HG03565 (cell line): ENCODE data around the gene CDH15.

Source experiments
- ATAC-seq: cut with Tn5 transposase; IDR thresholded peaks from one replicate; pipeline ENCODE4 v1.9.1; 2021; ENCODE audit warnings: mild to moderate bottlenecking, moderate library complexity; ENCODE audit not compliant: unreplicated experiment

CDH15 gene

GRCh38 chr16:89171216-89172170 lies at the start of gene CDH15:
TSS of gene CDH15 (plus strand) at chr16:89171748. CDS start at chr16:89171832, 84 bp downstream.
- ATAC-seq = peak; percentile 56

- no peak for ATAC-seq
These were observed 49.2 kb upstream of the CDH15 start for GRCh38 chr16:89122322-89122851.

GRCh38 chr16:89123001-89123830 lies 48.3 kb upstream of the CDH15 start:
- ATAC-seq = no peak

- ATAC-seq = no peak
These were observed 47.8 kb upstream of the CDH15 start for GRCh38 chr16:89123831-89124100.

GRCh38 chr16:89129378-89129777 lies 42.2 kb upstream of the CDH15 start:
- no peak for ATAC-seq

- no peak for ATAC-seq
These were observed 41.1 kb upstream of the CDH15 start for GRCh38 chr16:89130448-89130847.

GRCh38 chr16:89131783-89132182 lies 39.8 kb upstream of the CDH15 start:
- no peak for ATAC-seq

- no peak for ATAC-seq
These were observed 39.1 kb upstream of the CDH15 start for GRCh38 chr16:89132194-89133005.

- ATAC-seq = no peak
These were observed 38.0 kb upstream of the CDH15 start for GRCh38 chr16:89133457-89134127.

GRCh38 chr16:89134269-89134668 lies 37.3 kb upstream of the CDH15 start:
- no peak for ATAC-seq

- ATAC-seq = no peak
These were observed 36.4 kb upstream of the CDH15 start for GRCh38 chr16:89135166-89135565.

- ATAC-seq = no peak
These were observed 35.4 kb upstream of the CDH15 start for GRCh38 chr16:89135971-89136765.

GRCh38 chr16:89136931-89137330 lies 34.6 kb upstream of the CDH15 start:
- ATAC-seq = no peak

GRCh38 chr16:89137666-89138512 lies 33.7 kb upstream of the CDH15 start:
- ATAC-seq = no peak

GRCh38 chr16:89138513-89138795 lies 33.1 kb upstream of the CDH15 start:
- ATAC-seq = no peak

- no peak for ATAC-seq
These were observed 32.6 kb upstream of the CDH15 start for GRCh38 chr16:89138843-89139520.

GRCh38 chr16:89139907-89140361 lies 31.6 kb upstream of the CDH15 start:
- ATAC-seq = no peak

- ATAC-seq = no peak
These were observed 31.1 kb upstream of the CDH15 start for GRCh38 chr16:89140401-89140800.
